Suprapubic skin (tissue), 4 donors: ENCODE results near the gene PCDH12.

Experiments
- EP300 ChIP-seq: sonication (generic); formaldehyde crosslinking; IDR thresholded peaks from one replicate; pipeline ENCODE4 v1.6.1; 2017; ENCODE audit warnings: antibody characterized with exemption
- POLR2A ChIP-seq, 2 donors: fragments of 450-650 bp; IDR thresholded peaks; one replicate each; pipeline ENCODE4 v1.6.1; 2017; ENCODE audit warnings: antibody characterized with exemption in 2 of 2, mild to moderate bottlenecking in 2 of 2, moderate library complexity in 2 of 2
- POLR2AphosphoS5 ChIP-seq, 3 donors: sonication (generic); formaldehyde crosslinking; IDR thresholded peaks; one replicate each; pipeline ENCODE4 v1.6.1; 2017; ENCODE audit warnings: antibody characterized with exemption in 3 of 3
- TF ChIP-seq, protein P1 (sequence below), 2 donors: fragments of 200-600 bp in 1 of 2; fragments of 450-650 bp in 1 of 2; sonication (generic) in 1 of 2; IDR thresholded peaks; one replicate each; pipeline ENCODE4 v1.5.1; 2016 to 2019; ENCODE audit warnings: antibody characterized with exemption in 2 of 2, mild to moderate bottlenecking in 1 of 2, moderate library complexity in 1 of 2

DNA sequence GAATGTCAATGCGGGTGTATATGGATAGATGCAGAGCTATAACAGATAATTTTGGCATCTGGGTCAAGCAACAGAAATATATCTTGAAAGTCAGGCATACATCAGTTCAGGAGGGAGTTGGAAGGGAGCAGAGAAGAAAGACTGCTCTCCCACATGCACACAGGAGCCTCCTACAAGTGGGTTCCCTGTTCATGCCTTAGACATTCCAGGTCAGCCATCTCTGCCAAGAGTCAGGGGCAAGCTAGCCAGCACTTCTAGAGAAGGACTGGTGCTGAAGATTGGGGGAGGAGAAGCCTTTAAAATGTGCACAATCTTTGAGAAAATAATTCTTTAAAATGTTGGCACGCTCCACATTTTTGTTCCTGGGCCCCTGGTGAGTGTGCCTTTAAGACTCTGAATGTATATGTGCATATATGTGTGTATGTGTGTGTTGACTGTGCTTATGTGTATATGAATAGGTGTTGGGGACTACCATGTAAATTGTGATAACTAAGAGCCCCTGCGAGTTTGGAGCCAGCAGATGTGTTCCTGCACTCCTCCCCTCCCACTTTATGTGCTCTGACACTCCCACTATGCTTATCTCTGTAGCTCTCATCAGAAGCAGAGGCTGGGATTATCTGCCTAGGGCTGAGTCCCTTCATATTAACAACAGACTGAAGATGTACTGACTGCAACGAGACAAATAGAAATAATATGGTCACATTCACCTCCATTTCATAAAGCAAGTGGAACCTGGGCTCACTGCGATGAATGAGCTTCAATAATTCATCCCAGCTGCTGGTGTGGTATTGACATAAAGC, 55.8 kb downstream of the PCDH12 start:
- TF ChIP-seq, protein P1, sequence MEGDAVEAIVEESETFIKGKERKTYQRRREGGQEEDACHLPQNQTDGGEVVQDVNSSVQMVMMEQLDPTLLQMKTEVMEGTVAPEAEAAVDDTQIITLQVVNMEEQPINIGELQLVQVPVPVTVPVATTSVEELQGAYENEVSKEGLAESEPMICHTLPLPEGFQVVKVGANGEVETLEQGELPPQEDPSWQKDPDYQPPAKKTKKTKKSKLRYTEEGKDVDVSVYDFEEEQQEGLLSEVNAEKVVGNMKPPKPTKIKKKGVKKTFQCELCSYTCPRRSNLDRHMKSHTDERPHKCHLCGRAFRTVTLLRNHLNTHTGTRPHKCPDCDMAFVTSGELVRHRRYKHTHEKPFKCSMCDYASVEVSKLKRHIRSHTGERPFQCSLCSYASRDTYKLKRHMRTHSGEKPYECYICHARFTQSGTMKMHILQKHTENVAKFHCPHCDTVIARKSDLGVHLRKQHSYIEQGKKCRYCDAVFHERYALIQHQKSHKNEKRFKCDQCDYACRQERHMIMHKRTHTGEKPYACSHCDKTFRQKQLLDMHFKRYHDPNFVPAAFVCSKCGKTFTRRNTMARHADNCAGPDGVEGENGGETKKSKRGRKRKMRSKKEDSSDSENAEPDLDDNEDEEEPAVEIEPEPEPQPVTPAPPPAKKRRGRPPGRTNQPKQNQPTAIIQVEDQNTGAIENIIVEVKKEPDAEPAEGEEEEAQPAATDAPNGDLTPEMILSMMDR (IDR thresholded peaks at IDR 0.05), result no peak
- TF ChIP-seq POLR2AphosphoS5 (IDR thresholded peaks at IDR 0.05), result no peak
- no peak for TF ChIP-seq POLR2A (IDR thresholded peaks at IDR 0.05)
- TF ChIP-seq EP300, result no peak
